Stimulated activated CD4-positive, alpha-beta T cell treated with anti-CD3 and anti-CD28 coated beads, Interleukin-12 subunit alpha, Interleukin-12 subunit beta, amount 100 ng/mL, for 4 hours (primary cell): Measurements from ENCODE around the gene GALNT16.
A peak's percentile ranks its signal among the peaks of the same experiment; 100 is the strongest.

Experiments
- DNase-seq: peaks from one replicate; pipeline ENCODE4 v3.0.0-alpha.2; 2020

The GALNT16 gene

GRCh38 chr14:69345402-69345801 lies 85.4 kb downstream of the GALNT16 start:
- DNase-seq, result no peak

- DNase-seq, result no peak
These were observed 86.8 kb downstream of the GALNT16 start for GRCh38 chr14:69346710-69347109.

GRCh38 chr14:69349091-69349777 lies 89.3 kb downstream of the GALNT16 start:
- DNase-seq, result no peak

- no peak for DNase-seq
These were observed 90.9 kb downstream of the GALNT16 start for GRCh38 chr14:69350892-69351291.

- no peak for DNase-seq
These were observed 91.4 kb downstream of the GALNT16 start for GRCh38 chr14:69351385-69351784.

GRCh38 chr14:69351911-69352310 lies 92.0 kb downstream of the GALNT16 start:
- DNase-seq, result no peak

GRCh38 chr14:69353168-69353567 lies 93.2 kb downstream of the GALNT16 start:
- no peak for DNase-seq

- peak; percentile 57 for DNase-seq
These were observed 94.6 kb downstream of the GALNT16 start for GRCh38 chr14:69354383-69355153.

- no peak for DNase-seq
These were observed 95.2 kb downstream of the GALNT16 start for GRCh38 chr14:69355154-69355597.

GRCh38 chr14:69355607-69356281 lies 95.8 kb downstream of the GALNT16 start:
- DNase-seq, result no peak

- no peak for DNase-seq
These were observed 97.1 kb downstream of the GALNT16 start for GRCh38 chr14:69356903-69357543.

GRCh38 chr14:69357544-69358200 lies 97.7 kb downstream of the GALNT16 start:
- DNase-seq, result no peak

GRCh38 chr14:69358233-69358963 lies 98.4 kb downstream of the GALNT16 start:
- peak; percentile 13 for DNase-seq

GRCh38 chr14:69358966-69359365 lies 99.0 kb downstream of the GALNT16 start:
- no peak for DNase-seq

GRCh38 chr14:69360438-69361108 lies 100.6 kb downstream of the GALNT16 start:
- DNase-seq, result no peak

GRCh38 chr14:69363055-69363454 lies 103.1 kb downstream of the GALNT16 start:
- DNase-seq, result no peak

- no peak for DNase-seq
These were observed 104.0 kb downstream of the GALNT16 start for GRCh38 chr14:69363964-69364363.

GRCh38 chr14:69364378-69364777 lies 104.4 kb downstream of the GALNT16 start:
- no peak for DNase-seq

GRCh38 chr14:69366069-69366468 lies 106.1 kb downstream of the GALNT16 start:
- no peak for DNase-seq

GRCh38 chr14:69366761-69367160 lies 106.8 kb downstream of the GALNT16 start:
- DNase-seq, result no peak

- DNase-seq, result no peak
These were observed 108.4 kb downstream of the GALNT16 start for GRCh38 chr14:69368381-69368780.
